NCI-H2196 treated with DMSO at 0.1 percent for 48 hours (cell line): Measurements from ENCODE around the gene LAPTM5.

ENCODE experiments used
- DNase-seq: peaks from one replicate; lab custom pipeline; 2025; ENCODE audit not compliant: unreplicated experiment; lab: John Stamatoyannopoulos, UW

Gene LAPTM5

GRCh38 chr1:30731109-30731805 is 26.3 kb downstream of the LAPTM5 start:
- no peak for DNase-seq

- DNase-seq: no peak
Observed at GRCh38 chr1:30730346-30731108, 27.0 kb downstream of the LAPTM5 start.

- no peak for DNase-seq
Observed at GRCh38 chr1:30729901-30730300, 27.7 kb downstream of the LAPTM5 start.

GRCh38 chr1:30728832-30729638 is 28.5 kb downstream of the LAPTM5 start:
- no peak for DNase-seq

GRCh38 chr1:30728340-30728739 is 29.2 kb downstream of the LAPTM5 start:
- DNase-seq: no peak

GRCh38 chr1:30727824-30728223 is 29.8 kb downstream of the LAPTM5 start:
- DNase-seq: no peak

GRCh38 chr1:30726773-30727684 is 30.5 kb downstream of the LAPTM5 start:
- no peak for DNase-seq

GRCh38 chr1:30726236-30726635 is 31.3 kb downstream of the LAPTM5 start:
- no peak for DNase-seq

GRCh38 chr1:30725450-30726095 is 32.0 kb downstream of the LAPTM5 start:
- DNase-seq: no peak

- DNase-seq: no peak
Observed at GRCh38 chr1:30724655-30725421, 32.7 kb downstream of the LAPTM5 start.

- no peak for DNase-seq
Observed at GRCh38 chr1:30724175-30724574, 33.4 kb downstream of the LAPTM5 start.

GRCh38 chr1:30723331-30723755 is 34.2 kb downstream of the LAPTM5 start, which contains the start of gene MATN1:
Gene MATN1 (minus strand): TSS chr1:30723585. CDS start chr1:30723551, 34 bp downstream.
- DNase-seq: no peak

- DNase-seq: peak; percentile 24
Observed at GRCh38 chr1:30721812-30722537, 35.6 kb downstream of the LAPTM5 start.

GRCh38 chr1:30721341-30721793 is 36.2 kb downstream of the LAPTM5 start:
- DNase-seq: no peak

GRCh38 chr1:30720271-30721223 is 37.0 kb downstream of the LAPTM5 start:
- no peak for DNase-seq

GRCh38 chr1:30719406-30720270 is 37.9 kb downstream of the LAPTM5 start:
- no peak for DNase-seq
